Measurements from ENCODE around the gene SINHCAF.
A peak's percentile ranks its signal among the peaks of the same experiment; 100 is the strongest.

The SINHCAF gene

DNA sequence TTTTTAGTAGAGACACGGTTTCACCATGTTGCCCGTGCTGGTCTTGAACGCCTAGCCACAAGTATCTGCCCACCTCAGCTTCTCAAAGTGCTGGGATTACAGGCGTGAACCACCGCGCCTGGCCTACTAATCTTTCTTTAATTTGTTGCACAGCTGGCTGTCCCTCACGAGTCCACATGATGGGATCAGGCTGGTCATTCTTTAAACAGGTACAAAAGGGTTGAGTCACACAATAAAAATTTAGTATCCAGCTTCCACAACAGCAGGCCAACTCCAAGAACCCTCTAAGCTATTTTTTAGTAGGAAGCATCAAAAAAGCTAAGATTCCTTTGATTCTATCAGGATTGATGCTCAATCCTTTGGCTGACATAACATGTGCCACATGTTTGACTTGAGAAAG lies 17.8 kb downstream of the SINHCAF start:
- TF ChIP-seq POLR2A (IDR thresholded peaks at IDR 0.05; ENCODE audit: extremely low read depth, insufficient read length) (no peak), MAX (IDR thresholded peaks at IDR 0.05; ENCODE audit: low read depth, low read length) (no peak), MYC (IDR thresholded peaks at IDR 0.05; ENCODE audit: low read depth, low read length) (no peak)
- TF ChIP-seq, protein P1, sequence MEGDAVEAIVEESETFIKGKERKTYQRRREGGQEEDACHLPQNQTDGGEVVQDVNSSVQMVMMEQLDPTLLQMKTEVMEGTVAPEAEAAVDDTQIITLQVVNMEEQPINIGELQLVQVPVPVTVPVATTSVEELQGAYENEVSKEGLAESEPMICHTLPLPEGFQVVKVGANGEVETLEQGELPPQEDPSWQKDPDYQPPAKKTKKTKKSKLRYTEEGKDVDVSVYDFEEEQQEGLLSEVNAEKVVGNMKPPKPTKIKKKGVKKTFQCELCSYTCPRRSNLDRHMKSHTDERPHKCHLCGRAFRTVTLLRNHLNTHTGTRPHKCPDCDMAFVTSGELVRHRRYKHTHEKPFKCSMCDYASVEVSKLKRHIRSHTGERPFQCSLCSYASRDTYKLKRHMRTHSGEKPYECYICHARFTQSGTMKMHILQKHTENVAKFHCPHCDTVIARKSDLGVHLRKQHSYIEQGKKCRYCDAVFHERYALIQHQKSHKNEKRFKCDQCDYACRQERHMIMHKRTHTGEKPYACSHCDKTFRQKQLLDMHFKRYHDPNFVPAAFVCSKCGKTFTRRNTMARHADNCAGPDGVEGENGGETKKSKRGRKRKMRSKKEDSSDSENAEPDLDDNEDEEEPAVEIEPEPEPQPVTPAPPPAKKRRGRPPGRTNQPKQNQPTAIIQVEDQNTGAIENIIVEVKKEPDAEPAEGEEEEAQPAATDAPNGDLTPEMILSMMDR (IDR thresholded peaks at IDR 0.05; ENCODE audit: low read depth, low read length): no peak
- no peak overlapping the region for H3K4me3 ChIP-seq (ENCODE audit: low read depth, low read length)
- DNase-seq (ENCODE audit: low read depth): no peak

DNA sequence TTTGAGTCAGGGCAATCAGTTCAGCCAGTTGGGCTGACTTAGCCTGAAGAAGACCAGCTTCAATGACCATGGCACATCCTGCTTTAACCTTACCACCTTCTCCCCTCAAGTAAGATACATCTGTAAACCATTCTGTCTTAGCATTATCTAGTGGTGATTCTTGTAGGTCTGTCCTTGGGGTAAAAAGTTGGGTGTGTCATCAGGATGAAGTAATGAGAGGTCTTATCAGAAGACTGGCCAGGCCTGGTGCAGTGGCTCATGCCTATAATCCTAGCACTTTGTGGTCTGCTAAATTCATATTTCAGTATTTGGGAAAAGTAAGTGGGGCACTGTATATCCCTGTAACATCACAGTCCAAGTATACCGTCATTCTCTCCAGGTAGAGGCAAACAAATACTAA lies 19.1 kb downstream of the SINHCAF start:
- DNase-seq (ENCODE audit: low read depth): no peak

GRCh38 chr12:31303466-31303865 lies 22.5 kb downstream of the SINHCAF start:
- TF ChIP-seq POLR2A (IDR thresholded peaks at IDR 0.05; ENCODE audit: extremely low read depth, insufficient read length) (no peak), MYC (IDR thresholded peaks at IDR 0.05; ENCODE audit: low read depth, low read length) (no peak), MAX (IDR thresholded peaks at IDR 0.05; ENCODE audit: low read depth, low read length) (no peak)
- TF ChIP-seq, protein P1 (IDR thresholded peaks at IDR 0.05; ENCODE audit: low read depth, low read length): no peak
- DNase-seq (ENCODE audit: low read depth): no peak
- H3K4me3 ChIP-seq (ENCODE audit: low read depth, low read length): no peak overlapping the region

More for the DNA sequence above, 19.1 kb downstream of the SINHCAF start:
- H3K4me3 ChIP-seq (ENCODE audit: low read depth, low read length): no peak overlapping the region
- TF ChIP-seq POLR2A (IDR thresholded peaks at IDR 0.05; ENCODE audit: extremely low read depth, insufficient read length) (no peak), MYC (IDR thresholded peaks at IDR 0.05; ENCODE audit: low read depth, low read length) (no peak), MAX (IDR thresholded peaks at IDR 0.05; ENCODE audit: low read depth, low read length) (no peak)
- TF ChIP-seq, protein P1 (IDR thresholded peaks at IDR 0.05; ENCODE audit: low read depth, low read length): no peak

GRCh38 chr12:31301311-31301710 lies 24.6 kb downstream of the SINHCAF start:
- H3K4me3 ChIP-seq (ENCODE audit: low read depth, low read length): no peak overlapping the region
- TF ChIP-seq POLR2A (IDR thresholded peaks at IDR 0.05; ENCODE audit: extremely low read depth, insufficient read length): no peak
- TF ChIP-seq MAX (IDR thresholded peaks at IDR 0.05; ENCODE audit: low read depth, low read length): no peak
- no peak for TF ChIP-seq MYC (IDR thresholded peaks at IDR 0.05; ENCODE audit: low read depth, low read length)
- TF ChIP-seq, protein P1 (IDR thresholded peaks at IDR 0.05; ENCODE audit: low read depth, low read length): no peak
- no peak for DNase-seq (ENCODE audit: low read depth)

DNA sequence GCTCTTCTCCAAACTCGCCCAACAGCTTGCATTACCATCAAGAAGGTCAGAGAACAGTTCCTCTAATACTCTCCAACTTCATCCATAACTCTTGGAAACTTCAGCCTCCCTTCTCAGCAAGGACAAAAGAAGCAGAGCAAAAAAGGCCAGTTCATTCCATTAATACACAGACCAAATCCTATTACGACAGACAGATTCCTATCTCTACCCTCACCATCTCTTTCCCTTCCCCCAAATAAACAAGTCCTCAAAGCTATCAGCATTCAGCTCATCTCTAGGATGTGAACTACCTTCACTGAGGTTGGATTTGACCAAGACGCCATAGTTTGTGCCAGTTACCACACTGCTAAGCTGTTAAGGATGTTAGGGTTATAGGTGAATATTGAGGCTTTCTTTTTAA lies 25.2 kb downstream of the SINHCAF start:
- no peak for DNase-seq (ENCODE audit: low read depth)
- no peak overlapping the region for H3K4me3 ChIP-seq (ENCODE audit: low read depth, low read length)
- TF ChIP-seq MAX (IDR thresholded peaks at IDR 0.05; ENCODE audit: low read depth, low read length) (no peak), POLR2A (IDR thresholded peaks at IDR 0.05; ENCODE audit: extremely low read depth, insufficient read length) (no peak), MYC (IDR thresholded peaks at IDR 0.05; ENCODE audit: low read depth, low read length) (no peak)
- TF ChIP-seq, protein P1 (IDR thresholded peaks at IDR 0.05; ENCODE audit: low read depth, low read length): no peak

- peak; percentile 33 for DNase-seq (ENCODE audit: low read depth)
- H3K4me3 ChIP-seq (ENCODE audit: low read depth, low read length): no peak overlapping the region
- TF ChIP-seq, protein P1 (IDR thresholded peaks at IDR 0.05; ENCODE audit: low read depth, low read length): no peak
- no peak for TF ChIP-seq MAX (IDR thresholded peaks at IDR 0.05; ENCODE audit: low read depth, low read length)
- no peak for TF ChIP-seq POLR2A (IDR thresholded peaks at IDR 0.05; ENCODE audit: extremely low read depth, insufficient read length)
- no peak for TF ChIP-seq MYC (IDR thresholded peaks at IDR 0.05; ENCODE audit: low read depth, low read length)
Observed at GRCh38 chr12:31300341-31300740, 25.6 kb downstream of the SINHCAF start.

Data from NB4 (cell line).